ENCODE results near the gene SGSM2.

The SGSM2 gene

GRCh38 chr17:2402544-2402943 lies 65.2 kb downstream of the SGSM2 start:
- H3K4me3 Mint-ChIP-seq, result peak overlapping the region; percentile 79
- peaks cover 10% of the 10 kb centered on the region for H3K36me3 Mint-ChIP-seq (ENCODE audit: low read depth)
- H3K4me1 Mint-ChIP-seq, result peaks cover 63% of the 10 kb centered on the region
- H3K27ac Mint-ChIP-seq, result peak overlapping the region; percentile 59
- TF ChIP-seq CTCF (IDR thresholded peaks at IDR 0.05), result no peak
- no peak for DNase-seq
- H3K9me3 Mint-ChIP-seq, result no peaks in the 10 kb centered on the region
- H3K27me3 Mint-ChIP-seq (ENCODE audit: low read depth, poor library complexity), result peaks cover 2% of the 10 kb centered on the region

- Mint-ChIP-seq H3K9me3 (no peaks in the 10 kb centered on the region), H3K27me3 (ENCODE audit: low read depth, poor library complexity) (peaks cover 2% of the 10 kb centered on the region), H3K4me1 (peaks cover 61% of the 10 kb centered on the region), H3K36me3 (ENCODE audit: low read depth) (peaks cover 10% of the 10 kb centered on the region), H3K4me3 (peak overlapping the region; percentile 79), H3K27ac (no peak overlapping the region)
- no peak for TF ChIP-seq CTCF (IDR thresholded peaks at IDR 0.05)
- DNase-seq, result no peak
These were observed 65.7 kb downstream of the SGSM2 start for GRCh38 chr17:2403044-2403443.

GRCh38 chr17:2405247-2405926 lies 68.1 kb downstream of the SGSM2 start:
- H3K27ac Mint-ChIP-seq, result no peak overlapping the region
- TF ChIP-seq CTCF (IDR thresholded peaks at IDR 0.05), result no peak
- no peaks in the 10 kb centered on the region for H3K9me3 Mint-ChIP-seq
- peaks cover 2% of the 10 kb centered on the region for H3K27me3 Mint-ChIP-seq (ENCODE audit: low read depth, poor library complexity)
- H3K4me3 Mint-ChIP-seq, result no peak overlapping the region
- peaks cover 47% of the 10 kb centered on the region for H3K4me1 Mint-ChIP-seq
- H3K36me3 Mint-ChIP-seq (ENCODE audit: low read depth), result peaks cover 11% of the 10 kb centered on the region
- DNase-seq, result no peak

- no peak for DNase-seq
- Mint-ChIP-seq H3K9me3 (no peaks in the 10 kb centered on the region), H3K27me3 (ENCODE audit: low read depth, poor library complexity) (peaks cover 2% of the 10 kb centered on the region), H3K4me3 (no peak overlapping the region), H3K27ac (peak overlapping the region; percentile 99), H3K4me1 (peaks cover 47% of the 10 kb centered on the region), H3K36me3 (ENCODE audit: low read depth) (peaks cover 20% of the 10 kb centered on the region)
- no peak for TF ChIP-seq CTCF (IDR thresholded peaks at IDR 0.05)
These were observed 69.1 kb downstream of the SGSM2 start for GRCh38 chr17:2406271-2406902.

- Mint-ChIP-seq H3K27ac (peak overlapping the region; percentile 99), H3K9me3 (no peaks in the 10 kb centered on the region), H3K4me3 (peak overlapping the region; percentile 53), H3K27me3 (ENCODE audit: low read depth, poor library complexity) (peaks cover 2% of the 10 kb centered on the region), H3K36me3 (ENCODE audit: low read depth) (peaks cover 20% of the 10 kb centered on the region), H3K4me1 (peaks cover 43% of the 10 kb centered on the region)
- no peak for TF ChIP-seq CTCF (IDR thresholded peaks at IDR 0.05)
- DNase-seq, result peak; percentile 23
These were observed 69.8 kb downstream of the SGSM2 start for GRCh38 chr17:2406903-2407790.

Measured in nephron progenitor cell (in vitro differentiated cells).